ENCODE data around the gene RGS9.
"Not testable (repeated sequence)": the region's sequence is repeated elsewhere in the genome, so short reads cannot be mapped to it uniquely, and the experiment has no call there.

The RGS9 gene

DNA sequence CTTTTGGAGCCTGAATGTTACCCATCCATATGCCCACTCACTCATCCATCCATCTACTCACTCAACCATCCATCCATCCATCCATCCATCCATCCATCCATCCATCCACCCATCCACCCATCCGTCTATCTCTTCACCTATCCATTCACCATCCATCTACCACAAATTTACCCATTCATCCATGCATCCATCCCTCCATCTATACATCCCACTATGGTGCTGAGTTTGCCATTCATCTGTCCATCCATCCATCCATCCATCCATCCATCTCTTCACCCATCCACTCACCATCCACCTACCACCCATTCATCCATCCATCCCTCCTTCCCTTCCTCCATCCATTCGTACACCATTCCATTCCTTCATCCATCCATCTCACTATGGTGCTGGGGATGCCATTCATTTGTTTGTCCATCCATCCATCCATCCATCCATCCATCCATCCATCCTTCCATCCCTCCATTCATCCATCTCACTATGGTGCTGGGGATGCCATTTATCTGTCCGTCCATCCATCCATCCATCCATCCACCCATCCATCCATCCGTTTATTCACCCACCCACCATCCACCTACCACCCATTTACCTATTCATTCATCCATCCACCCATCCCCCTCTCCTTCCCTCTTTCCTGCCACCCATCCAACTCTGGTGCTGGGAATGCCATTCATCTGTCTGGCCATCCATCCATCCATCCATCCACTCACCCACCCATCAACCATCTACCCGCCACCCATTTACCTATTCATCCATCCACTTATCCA, 39.7 kb downstream of the RGS9 start:
- Histone ChIP-seq H3K27me3 (ENCODE audit: control insufficient read depth, insufficient read depth, low read length) (no peaks in the 10 kb centered on the region), H3K4me1 (ENCODE audit: control insufficient read depth, insufficient read depth, low read length) (no peaks in the 10 kb centered on the region), H3K4me3 (ENCODE audit: low read depth, low read length) (no peak overlapping the region), H3K9ac (ENCODE audit: low read depth, low read length) (no peak overlapping the region), H3K36me3 (ENCODE audit: control insufficient read depth, insufficient read depth, low read length) (no peaks in the 10 kb centered on the region), H3K9me3 (ENCODE audit: control insufficient read depth, insufficient read depth, low read length) (no peaks in the 10 kb centered on the region)

DNA sequence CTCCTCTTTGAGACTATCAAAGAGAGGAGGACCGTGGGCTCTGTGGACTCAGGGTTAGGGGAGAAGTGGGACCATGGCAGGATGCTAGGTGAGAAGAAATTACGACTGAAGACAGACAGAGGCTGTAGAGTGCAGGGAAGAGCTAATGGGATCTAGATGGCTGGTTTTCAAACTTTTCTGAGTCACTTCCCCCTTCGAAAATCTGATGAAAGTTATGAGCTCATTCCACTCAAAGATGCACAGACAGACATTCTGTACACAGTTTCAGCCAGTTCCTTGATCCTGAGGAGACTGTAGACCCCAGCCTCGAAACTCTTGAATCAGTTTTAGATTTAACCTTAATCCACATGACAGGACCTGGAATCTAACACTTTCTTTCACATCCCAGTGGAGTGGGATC, 40.7 kb downstream of the RGS9 start:
- no peaks in the 10 kb centered on the region for H3K4me1 ChIP-seq (ENCODE audit: control insufficient read depth, insufficient read depth, low read length)
- no peak overlapping the region for H3K9ac ChIP-seq (ENCODE audit: low read depth, low read length)
- H3K9me3 ChIP-seq (ENCODE audit: control insufficient read depth, insufficient read depth, low read length), result no peaks in the 10 kb centered on the region
- H3K4me3 ChIP-seq (ENCODE audit: low read depth, low read length), result no peak overlapping the region
- H3K36me3 ChIP-seq (ENCODE audit: control insufficient read depth, insufficient read depth, low read length), result no peaks in the 10 kb centered on the region
- no peaks in the 10 kb centered on the region for H3K27me3 ChIP-seq (ENCODE audit: control insufficient read depth, insufficient read depth, low read length)

DNA sequence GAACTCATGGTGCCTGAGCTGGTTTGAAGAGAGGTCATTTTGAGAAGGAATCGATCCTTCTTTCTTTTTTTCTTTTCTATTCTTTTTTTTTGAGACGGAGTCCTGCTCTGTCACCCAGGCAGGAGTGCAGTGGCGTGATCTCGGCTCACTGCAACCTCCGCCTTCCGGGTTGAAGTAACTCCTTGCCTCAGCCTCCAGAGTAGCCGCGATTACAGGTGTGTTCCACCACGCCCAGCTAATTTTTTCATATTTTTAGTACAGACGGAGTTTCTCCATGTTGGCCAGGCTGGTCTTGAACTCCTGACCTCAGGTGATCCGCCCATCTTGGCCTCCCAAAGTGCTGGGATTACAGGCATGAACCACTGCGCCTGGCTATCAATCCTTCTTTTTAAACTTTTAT, 43.1 kb downstream of the RGS9 start:
- not testable (repeated sequence) for H3K4me1 ChIP-seq (ENCODE audit: control insufficient read depth, insufficient read depth, low read length); H3K27me3 ChIP-seq (ENCODE audit: control insufficient read depth, insufficient read depth, low read length); H3K36me3 ChIP-seq (ENCODE audit: control insufficient read depth, insufficient read depth, low read length); H3K9ac ChIP-seq (ENCODE audit: low read depth, low read length); H3K4me3 ChIP-seq (ENCODE audit: low read depth, low read length); H3K9me3 ChIP-seq (ENCODE audit: control insufficient read depth, insufficient read depth, low read length)

DNA sequence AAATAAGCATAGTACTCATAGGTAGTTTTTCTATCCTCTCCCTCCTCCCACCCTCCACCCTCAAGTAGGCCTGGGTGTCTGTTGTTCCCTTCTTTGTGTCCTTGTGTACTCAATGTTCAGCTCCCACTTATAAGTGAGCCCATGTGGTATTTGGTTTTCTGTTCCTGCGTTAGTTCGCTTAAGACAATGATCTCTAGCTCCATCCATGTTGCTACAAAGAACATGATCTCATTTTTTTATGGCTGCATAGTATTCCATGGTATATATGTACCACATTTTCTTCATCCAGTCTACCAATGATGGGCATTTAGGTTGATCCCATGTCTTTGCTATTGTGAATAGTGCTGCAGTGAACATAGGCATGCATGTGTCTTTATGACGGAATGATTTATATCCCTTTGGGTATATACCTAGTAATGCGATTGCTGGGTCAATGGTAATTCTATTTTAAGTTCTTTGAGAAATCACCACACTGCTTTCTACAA, 43.6 kb downstream of the RGS9 start:
- H3K27me3 ChIP-seq (ENCODE audit: control insufficient read depth, insufficient read depth, low read length); H3K36me3 ChIP-seq (ENCODE audit: control insufficient read depth, insufficient read depth, low read length); H3K9me3 ChIP-seq (ENCODE audit: control insufficient read depth, insufficient read depth, low read length); H3K4me3 ChIP-seq (ENCODE audit: low read depth, low read length); H3K4me1 ChIP-seq (ENCODE audit: control insufficient read depth, insufficient read depth, low read length); H3K9ac ChIP-seq (ENCODE audit: low read depth, low read length): not testable (repeated sequence)

DNA sequence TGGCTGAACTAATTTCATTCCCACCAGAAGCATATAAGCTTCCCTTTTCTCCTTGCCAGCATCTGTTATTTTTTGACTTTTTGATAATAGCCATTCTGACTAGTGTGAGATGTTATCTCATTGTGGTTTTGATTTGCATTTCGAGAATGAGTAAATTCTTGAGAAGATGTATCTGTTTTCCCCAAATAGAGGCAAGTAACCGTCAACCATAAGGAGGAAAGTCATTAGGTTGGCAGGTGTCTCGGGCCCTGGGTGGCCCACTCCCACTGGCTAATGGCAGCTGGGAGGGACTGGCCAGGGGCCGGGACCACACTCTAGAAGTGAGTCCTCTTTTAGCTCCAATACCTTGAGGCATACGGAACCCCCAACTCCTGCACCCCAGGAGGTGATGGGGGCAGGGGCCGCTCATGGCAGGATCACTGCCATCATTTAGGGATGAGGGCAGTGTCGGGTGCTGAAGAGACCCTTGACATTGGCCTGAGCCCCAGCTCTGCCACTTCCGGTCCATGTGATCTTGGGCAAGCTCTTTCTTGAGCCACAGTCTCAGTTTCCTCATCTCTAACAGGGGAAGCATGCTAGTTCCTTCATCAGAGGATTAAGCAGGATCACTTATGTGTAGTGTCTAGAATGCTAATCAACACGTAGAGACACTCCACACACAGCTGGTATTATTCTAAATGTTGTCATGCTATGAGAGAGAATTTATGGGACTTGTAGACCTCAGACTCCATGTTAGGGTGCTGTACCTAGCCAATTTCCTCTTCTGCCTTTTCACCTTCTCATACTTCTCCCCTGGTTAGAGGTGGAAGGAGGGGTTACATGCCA, 44.3 kb downstream of the RGS9 start:
- H3K36me3 ChIP-seq (ENCODE audit: control insufficient read depth, insufficient read depth, low read length), result no peaks in the 10 kb centered on the region
- H3K9me3 ChIP-seq (ENCODE audit: control insufficient read depth, insufficient read depth, low read length), result no peaks in the 10 kb centered on the region
- no peak overlapping the region for H3K9ac ChIP-seq (ENCODE audit: low read depth, low read length)
- peaks cover 3% of the 10 kb centered on the region for H3K4me1 ChIP-seq (ENCODE audit: control insufficient read depth, insufficient read depth, low read length)
- no peak overlapping the region for H3K4me3 ChIP-seq (ENCODE audit: low read depth, low read length)
- H3K27me3 ChIP-seq (ENCODE audit: control insufficient read depth, insufficient read depth, low read length), result no peaks in the 10 kb centered on the region

DNA sequence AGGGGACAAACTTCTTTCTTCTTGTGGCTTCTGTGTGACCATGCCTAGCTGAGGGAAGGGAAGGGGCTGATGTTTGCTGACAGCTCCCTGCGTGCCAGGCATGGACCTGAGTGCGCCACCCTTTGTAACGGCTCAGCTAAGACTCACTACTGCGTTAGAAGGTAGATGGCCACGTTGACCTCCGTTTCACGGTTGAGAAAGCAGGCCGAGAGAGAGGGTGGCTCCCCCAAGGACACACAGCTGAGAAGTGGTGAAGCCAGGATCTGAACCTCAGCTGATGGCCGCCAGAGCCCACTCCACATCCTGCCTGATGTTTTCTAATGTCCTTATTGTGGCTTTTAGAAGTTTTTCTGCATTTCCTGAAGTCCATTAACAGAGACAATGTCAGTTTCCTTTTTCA, 45.1 kb downstream of the RGS9 start:
- H3K9ac ChIP-seq (ENCODE audit: low read depth, low read length), result no peak overlapping the region
- H3K36me3 ChIP-seq (ENCODE audit: control insufficient read depth, insufficient read depth, low read length), result no peaks in the 10 kb centered on the region
- no peaks in the 10 kb centered on the region for H3K27me3 ChIP-seq (ENCODE audit: control insufficient read depth, insufficient read depth, low read length)
- peaks cover 3% of the 10 kb centered on the region for H3K4me1 ChIP-seq (ENCODE audit: control insufficient read depth, insufficient read depth, low read length)
- no peaks in the 10 kb centered on the region for H3K9me3 ChIP-seq (ENCODE audit: control insufficient read depth, insufficient read depth, low read length)
- no peak overlapping the region for H3K4me3 ChIP-seq (ENCODE audit: low read depth, low read length)

GRCh38 chr17:65183736-65184135, 46.6 kb downstream of the RGS9 start:
- Histone ChIP-seq H3K4me3 (ENCODE audit: low read depth, low read length) (no peak overlapping the region), H3K36me3 (ENCODE audit: control insufficient read depth, insufficient read depth, low read length) (no peaks in the 10 kb centered on the region), H3K27me3 (ENCODE audit: control insufficient read depth, insufficient read depth, low read length) (no peaks in the 10 kb centered on the region), H3K4me1 (ENCODE audit: control insufficient read depth, insufficient read depth, low read length) (peaks cover 3% of the 10 kb centered on the region), H3K9me3 (ENCODE audit: control insufficient read depth, insufficient read depth, low read length) (no peaks in the 10 kb centered on the region), H3K9ac (ENCODE audit: low read depth, low read length) (no peak overlapping the region)

GRCh38 chr17:65184235-65184959, 47.2 kb downstream of the RGS9 start:
- Histone ChIP-seq H3K36me3 (ENCODE audit: control insufficient read depth, insufficient read depth, low read length) (no peaks in the 10 kb centered on the region), H3K27me3 (ENCODE audit: control insufficient read depth, insufficient read depth, low read length) (no peaks in the 10 kb centered on the region), H3K9me3 (ENCODE audit: control insufficient read depth, insufficient read depth, low read length) (no peaks in the 10 kb centered on the region), H3K4me1 (ENCODE audit: control insufficient read depth, insufficient read depth, low read length) (peaks cover 3% of the 10 kb centered on the region), H3K4me3 (ENCODE audit: low read depth, low read length) (no peak overlapping the region), H3K9ac (ENCODE audit: low read depth, low read length) (no peak overlapping the region)

DNA sequence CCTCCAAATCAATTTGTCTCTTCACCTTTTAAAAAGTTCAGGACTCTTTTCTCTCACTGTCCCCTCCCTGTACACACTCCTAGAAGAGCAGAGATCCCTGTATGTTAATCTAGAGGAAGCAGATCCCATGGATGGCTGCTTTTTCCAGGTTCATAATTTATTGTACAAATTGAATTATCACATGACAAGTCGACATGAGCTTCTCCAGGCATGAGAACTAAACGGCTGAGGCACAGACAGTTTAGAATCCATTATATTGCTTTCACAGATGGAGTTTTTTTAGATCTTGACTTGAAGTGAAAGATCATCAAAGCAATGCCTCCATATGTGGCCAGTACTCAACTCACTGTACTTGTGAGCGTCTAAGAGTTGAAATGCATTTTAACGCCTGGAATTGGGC, 47.9 kb downstream of the RGS9 start:
- Histone ChIP-seq H3K27me3 (ENCODE audit: control insufficient read depth, insufficient read depth, low read length) (no peaks in the 10 kb centered on the region), H3K9ac (ENCODE audit: low read depth, low read length) (no peak overlapping the region), H3K36me3 (ENCODE audit: control insufficient read depth, insufficient read depth, low read length) (no peaks in the 10 kb centered on the region), H3K4me1 (ENCODE audit: control insufficient read depth, insufficient read depth, low read length) (peaks cover 3% of the 10 kb centered on the region), H3K9me3 (ENCODE audit: control insufficient read depth, insufficient read depth, low read length) (no peaks in the 10 kb centered on the region), H3K4me3 (ENCODE audit: low read depth, low read length) (no peak overlapping the region)

DNA sequence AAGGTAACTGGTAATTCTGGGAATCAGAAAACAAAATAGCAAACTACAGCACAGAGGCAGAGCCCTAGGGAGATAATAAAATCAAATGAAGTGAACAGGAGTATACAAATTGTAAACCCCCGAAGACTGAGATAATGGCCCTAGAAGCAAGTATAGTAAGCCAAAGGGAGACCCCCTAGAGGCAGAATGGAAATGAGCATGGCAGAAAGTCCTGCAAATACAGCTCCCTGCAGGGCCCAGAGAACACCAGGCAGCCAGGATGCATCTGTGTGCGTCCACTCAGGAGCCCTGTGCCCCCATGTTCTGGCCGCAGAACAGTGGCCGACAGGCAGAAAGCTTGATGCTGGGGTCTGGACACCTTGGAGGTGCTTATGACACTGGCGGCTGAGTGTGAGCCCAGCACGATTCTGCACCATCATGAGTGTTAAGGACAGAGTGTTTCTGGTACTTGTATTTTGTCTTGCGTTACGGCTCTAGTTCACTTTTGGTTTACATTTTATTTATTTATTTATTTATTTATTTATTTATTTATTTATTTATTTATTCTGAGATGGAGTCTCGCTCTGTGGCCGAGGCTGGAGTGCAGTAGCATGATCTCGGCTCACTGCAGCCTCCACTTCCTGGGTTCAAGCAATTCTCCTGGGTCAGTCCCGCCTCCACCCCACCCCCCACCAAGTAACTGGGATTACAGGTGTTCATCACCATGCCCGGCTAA, 48.7 kb downstream of the RGS9 start:
- H3K4me1 ChIP-seq (ENCODE audit: control insufficient read depth, insufficient read depth, low read length), result peaks cover 3% of the 10 kb centered on the region
- H3K9ac ChIP-seq (ENCODE audit: low read depth, low read length), result no peak overlapping the region
- no peak overlapping the region for H3K4me3 ChIP-seq (ENCODE audit: low read depth, low read length)
- no peaks in the 10 kb centered on the region for H3K9me3 ChIP-seq (ENCODE audit: control insufficient read depth, insufficient read depth, low read length)
- H3K36me3 ChIP-seq (ENCODE audit: control insufficient read depth, insufficient read depth, low read length), result no peaks in the 10 kb centered on the region
- H3K27me3 ChIP-seq (ENCODE audit: control insufficient read depth, insufficient read depth, low read length), result no peaks in the 10 kb centered on the region

DNA sequence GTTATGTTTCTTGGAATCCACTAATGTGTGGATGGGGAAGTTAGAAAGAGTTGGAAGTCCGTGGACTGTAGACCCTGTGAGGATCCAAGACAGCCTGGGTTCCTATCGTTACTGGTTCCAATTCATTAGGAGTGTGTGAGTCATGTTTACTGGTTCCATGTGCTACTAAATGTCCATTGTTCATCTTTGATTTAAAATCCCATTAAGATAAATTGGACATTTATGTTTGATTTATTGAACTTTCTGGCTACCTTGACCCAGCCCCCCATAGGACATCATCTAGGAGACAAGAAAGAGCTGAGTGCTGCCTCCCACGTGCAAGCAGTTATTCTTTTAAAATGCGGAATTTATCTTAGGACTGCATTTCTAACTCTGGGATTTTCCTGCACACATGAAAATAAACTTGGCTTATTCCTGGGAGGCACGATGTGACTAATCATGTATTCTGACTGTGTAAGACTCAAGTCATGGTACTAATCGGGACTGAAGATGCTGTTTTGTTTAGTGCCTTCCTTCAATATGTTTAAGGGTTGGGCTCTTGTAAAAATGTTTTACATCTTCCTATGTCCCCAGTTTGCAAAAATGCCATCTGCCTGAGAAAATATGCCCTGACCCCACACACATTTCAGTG, 53.4 kb downstream of the RGS9 start:
- H3K4me3 ChIP-seq (ENCODE audit: low read depth, low read length), result no peak overlapping the region
- H3K9ac ChIP-seq (ENCODE audit: low read depth, low read length), result no peak overlapping the region
- peaks cover 3% of the 10 kb centered on the region for H3K4me1 ChIP-seq (ENCODE audit: control insufficient read depth, insufficient read depth, low read length)
- H3K9me3 ChIP-seq (ENCODE audit: control insufficient read depth, insufficient read depth, low read length), result no peaks in the 10 kb centered on the region
- H3K27me3 ChIP-seq (ENCODE audit: control insufficient read depth, insufficient read depth, low read length), result no peaks in the 10 kb centered on the region
- H3K36me3 ChIP-seq (ENCODE audit: control insufficient read depth, insufficient read depth, low read length), result no peaks in the 10 kb centered on the region

All from iPS-15b (cell line).